Uterus (tissue), 2 donors: ENCODE results near the gene CORO1C.

Source experiments
- CTCF ChIP-seq, 4 experiments: fragments of 200-600 bp in 2 of 4; fragments of 450-650 bp in 2 of 4; sonication (generic) in 2 of 4; IDR thresholded peaks; one replicate each; pipeline ENCODE4 v1.5.1; 2016 to 2019; ENCODE audit warnings: antibody characterized with exemption in 4 of 4, mild to moderate bottlenecking in 2 of 4, moderate library complexity in 1 of 4
- POLR2A ChIP-seq, 2 donors: fragments of 450-650 bp; IDR thresholded peaks; one replicate each; pipeline ENCODE4 v1.6.1; 2016; ENCODE audit warnings: antibody characterized with exemption in 2 of 2, mild to moderate bottlenecking in 1 of 2, moderate library complexity in 1 of 2

- TF ChIP-seq CTCF (IDR thresholded peaks at IDR 0.05) (no peak), POLR2A (IDR thresholded peaks at IDR 0.05) (no peak)
Measured at GRCh38 chr12:108765289-108765764, 34.0 kb upstream of the CORO1C start.
